22Rv1 (cell line): ENCODE data around the gene NELL2.

Experiments used
- ZFX ChIP-seq: fragments of 450-650 bp; IDR thresholded peaks from 2 replicates; pipeline ENCODE4 v1.6.1; 2017; ENCODE audit warnings: antibody characterized with exemption, borderline replicate concordance
- TF ChIP-seq, protein P1 (sequence below): fragments of 450-650 bp; IDR thresholded peaks from 2 replicates; pipeline ENCODE4 v1.5.1; 2017; ENCODE audit warnings: mild to moderate bottlenecking

DNA sequence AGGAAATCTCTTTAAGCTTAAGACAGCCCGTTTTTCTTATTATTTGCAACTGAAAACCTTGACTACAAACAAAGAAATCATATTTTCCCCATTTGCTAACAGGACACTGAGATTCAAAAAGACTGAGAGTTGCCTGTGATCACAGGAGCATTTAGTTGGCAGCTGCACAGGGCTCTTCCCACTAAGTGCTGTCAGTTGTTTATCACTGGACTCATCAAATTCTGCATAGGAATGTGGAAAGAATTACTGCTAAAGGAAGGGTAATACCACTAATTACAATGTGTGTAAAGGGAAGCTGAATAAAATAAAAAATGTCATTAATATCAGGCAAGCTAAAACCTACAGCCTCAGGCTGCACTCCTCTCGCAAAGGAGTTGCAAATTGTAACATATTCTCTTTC, 226.4 kb downstream of the NELL2 start:
- TF ChIP-seq, protein P1, sequence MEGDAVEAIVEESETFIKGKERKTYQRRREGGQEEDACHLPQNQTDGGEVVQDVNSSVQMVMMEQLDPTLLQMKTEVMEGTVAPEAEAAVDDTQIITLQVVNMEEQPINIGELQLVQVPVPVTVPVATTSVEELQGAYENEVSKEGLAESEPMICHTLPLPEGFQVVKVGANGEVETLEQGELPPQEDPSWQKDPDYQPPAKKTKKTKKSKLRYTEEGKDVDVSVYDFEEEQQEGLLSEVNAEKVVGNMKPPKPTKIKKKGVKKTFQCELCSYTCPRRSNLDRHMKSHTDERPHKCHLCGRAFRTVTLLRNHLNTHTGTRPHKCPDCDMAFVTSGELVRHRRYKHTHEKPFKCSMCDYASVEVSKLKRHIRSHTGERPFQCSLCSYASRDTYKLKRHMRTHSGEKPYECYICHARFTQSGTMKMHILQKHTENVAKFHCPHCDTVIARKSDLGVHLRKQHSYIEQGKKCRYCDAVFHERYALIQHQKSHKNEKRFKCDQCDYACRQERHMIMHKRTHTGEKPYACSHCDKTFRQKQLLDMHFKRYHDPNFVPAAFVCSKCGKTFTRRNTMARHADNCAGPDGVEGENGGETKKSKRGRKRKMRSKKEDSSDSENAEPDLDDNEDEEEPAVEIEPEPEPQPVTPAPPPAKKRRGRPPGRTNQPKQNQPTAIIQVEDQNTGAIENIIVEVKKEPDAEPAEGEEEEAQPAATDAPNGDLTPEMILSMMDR, result no peak
- TF ChIP-seq ZFX, result no peak
